ENCODE data around the gene OSBPL7.

Gene OSBPL7, protein sequence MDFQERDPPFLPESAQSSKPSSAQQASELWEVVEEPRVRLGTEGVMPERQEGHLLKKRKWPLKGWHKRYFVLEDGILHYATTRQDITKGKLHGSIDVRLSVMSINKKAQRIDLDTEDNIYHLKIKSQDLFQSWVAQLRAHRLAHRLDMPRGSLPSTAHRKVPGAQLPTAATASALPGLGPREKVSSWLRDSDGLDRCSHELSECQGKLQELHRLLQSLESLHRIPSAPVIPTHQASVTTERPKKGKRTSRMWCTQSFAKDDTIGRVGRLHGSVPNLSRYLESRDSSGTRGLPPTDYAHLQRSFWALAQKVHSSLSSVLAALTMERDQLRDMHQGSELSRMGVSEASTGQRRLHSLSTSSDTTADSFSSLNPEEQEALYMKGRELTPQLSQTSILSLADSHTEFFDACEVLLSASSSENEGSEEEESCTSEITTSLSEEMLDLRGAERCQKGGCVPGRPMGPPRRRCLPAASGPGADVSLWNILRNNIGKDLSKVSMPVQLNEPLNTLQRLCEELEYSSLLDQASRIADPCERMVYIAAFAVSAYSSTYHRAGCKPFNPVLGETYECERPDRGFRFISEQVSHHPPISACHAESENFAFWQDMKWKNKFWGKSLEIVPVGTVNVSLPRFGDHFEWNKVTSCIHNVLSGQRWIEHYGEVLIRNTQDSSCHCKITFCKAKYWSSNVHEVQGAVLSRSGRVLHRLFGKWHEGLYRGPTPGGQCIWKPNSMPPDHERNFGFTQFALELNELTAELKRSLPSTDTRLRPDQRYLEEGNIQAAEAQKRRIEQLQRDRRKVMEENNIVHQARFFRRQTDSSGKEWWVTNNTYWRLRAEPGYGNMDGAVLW

DNA sequence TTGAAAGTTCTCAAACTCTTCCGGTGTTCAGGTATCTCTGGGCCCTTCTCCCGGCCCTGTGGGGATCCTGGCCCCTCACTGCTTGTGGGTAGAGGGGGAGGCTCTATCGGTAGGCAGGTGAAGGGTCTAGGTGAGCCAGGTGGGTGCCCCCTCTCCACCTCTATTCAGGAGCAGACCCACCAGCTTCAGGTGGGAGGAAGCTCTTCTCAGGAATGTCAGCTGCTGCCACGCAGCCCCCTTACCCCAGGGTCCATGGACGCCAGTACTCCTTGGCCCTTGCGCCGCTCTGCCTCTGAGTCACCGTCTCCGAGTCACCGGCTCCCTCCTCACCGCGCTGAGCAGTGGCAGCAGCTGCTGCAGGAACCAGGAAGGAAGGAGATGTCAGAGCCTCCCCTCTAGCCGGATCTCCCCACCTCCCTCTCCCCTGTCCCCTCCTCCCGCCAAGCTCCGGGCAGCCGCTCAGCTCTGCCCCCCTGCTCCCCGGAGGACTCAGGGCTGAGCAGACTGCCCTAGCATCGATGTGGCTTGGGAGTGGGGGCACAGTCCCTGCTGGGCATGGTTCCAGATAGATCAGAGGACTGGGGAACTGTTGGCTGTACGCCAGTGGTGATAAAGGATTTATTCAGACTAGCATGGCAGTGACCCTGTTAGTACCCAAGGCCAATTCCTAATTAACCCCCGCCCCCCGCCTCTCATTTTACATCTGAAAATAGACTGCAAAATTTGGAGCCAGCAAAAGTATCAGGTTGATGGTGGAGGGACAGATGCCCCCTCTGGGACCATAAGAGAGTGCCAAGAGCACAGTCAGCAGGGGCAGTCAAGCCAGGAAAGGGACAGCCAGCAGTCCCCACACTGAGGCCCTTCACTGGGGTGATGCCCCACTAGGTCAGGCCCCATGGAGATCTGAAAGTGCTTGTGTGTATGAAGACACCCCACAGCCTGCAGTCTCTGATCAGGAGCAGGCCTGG, at the start of gene OSBPL7:
Gene OSBPL7, minus strand, starts transcription at position 371 of the 968 bp plus-strand sequence. CDS start 1,516 bp downstream, outside the sequence.
- peak; percentile 96 for ATAC-seq
- DNase-seq, result peak; percentile 80

DNA sequence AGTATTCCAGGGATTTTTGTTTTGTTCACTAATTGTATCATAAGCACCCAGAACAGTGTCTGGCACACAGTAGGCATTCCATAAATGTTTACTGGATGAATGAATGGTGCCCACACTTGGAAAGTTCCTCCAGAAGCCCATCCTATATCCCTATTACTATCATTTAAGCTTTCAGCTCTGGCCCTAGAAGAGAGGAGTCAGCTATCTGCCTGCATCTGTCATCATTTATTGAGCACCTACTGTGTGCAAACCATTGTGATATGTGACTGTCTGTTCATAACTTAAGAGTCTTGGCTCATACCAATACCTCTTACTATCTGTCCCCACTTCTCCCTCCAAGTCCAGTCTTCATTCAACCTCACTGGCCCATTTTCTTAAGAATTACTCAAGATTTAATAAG, 49.5 kb upstream of the OSBPL7 start:
- DNase-seq (no peak), ATAC-seq (no peak)

DNA sequence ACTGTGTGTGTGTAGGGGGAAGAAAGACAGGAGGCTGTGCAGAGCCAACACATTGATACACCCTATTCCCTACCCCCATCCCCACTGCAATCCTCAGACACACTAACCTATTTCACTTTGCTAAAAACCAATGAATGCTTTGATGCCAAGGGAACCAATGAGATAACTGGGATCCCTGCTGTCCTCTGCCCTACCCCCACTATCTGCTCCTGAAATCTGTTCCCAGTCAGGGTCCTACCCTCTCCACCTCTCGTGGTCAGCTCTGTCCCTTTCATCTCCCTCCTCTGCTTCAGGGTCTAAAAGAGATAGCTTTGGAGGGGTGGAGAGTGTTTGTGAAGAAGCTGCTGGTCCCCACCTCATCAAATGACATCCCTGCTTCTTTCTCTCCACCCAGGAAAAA, 48.5 kb upstream of the OSBPL7 start:
- ATAC-seq (no peak), DNase-seq (no peak)

DNA sequence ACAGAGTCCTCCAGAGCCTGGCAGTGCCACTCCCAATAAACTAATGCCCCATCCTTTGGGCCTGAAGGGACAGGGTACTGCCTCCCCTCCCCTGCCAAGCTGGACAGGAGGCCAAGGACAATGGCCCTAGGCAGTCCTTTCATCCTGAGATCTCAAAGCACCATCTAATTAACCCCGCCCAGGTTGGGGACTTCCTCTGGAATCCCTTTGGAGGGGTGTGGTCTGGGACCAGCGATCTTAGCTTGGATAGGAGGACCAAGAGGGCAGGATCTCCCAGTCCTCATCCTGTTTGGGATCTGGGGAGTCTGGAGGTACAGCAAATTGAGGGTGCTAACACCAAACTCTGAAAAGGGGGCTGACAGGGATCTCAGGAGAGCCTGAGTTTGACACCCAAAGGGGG, 47.5 kb upstream of the OSBPL7 start:
- ATAC-seq (no peak), DNase-seq (no peak)

DNA sequence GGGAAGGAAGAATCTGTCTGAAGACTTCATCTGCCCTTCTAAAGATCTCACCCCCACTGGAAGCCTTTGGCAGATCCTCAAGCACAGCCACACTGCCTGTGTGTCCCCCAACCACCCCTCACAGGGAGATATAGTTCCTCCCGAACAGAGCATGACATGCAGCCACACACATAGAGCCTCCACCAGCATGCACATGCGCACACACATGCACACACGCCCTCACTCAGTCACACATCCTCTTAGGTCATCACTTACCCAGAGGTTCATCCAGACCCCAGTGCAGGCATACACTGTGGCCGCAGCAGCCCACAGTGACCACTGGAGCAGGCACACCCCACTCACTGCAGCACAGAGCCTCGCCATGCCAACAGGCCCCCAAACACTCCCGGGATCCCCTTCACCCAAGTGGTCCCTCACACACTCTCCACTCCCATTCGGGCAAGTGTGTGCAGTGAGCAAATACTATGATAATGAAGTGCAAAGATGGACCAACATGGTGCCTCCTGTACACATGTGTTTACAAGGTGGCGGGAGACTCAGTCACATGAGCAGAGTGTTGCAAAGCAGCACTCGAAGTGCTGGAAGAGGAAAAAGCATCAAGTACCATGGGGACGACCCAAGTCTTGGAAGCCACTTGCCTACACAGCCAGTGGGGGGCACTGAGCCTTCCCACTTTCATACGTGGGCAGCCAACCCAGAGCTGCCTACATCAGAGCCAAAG, 46.4 kb upstream of the OSBPL7 start:
- DNase-seq (no peak), ATAC-seq (no peak)

DNA sequence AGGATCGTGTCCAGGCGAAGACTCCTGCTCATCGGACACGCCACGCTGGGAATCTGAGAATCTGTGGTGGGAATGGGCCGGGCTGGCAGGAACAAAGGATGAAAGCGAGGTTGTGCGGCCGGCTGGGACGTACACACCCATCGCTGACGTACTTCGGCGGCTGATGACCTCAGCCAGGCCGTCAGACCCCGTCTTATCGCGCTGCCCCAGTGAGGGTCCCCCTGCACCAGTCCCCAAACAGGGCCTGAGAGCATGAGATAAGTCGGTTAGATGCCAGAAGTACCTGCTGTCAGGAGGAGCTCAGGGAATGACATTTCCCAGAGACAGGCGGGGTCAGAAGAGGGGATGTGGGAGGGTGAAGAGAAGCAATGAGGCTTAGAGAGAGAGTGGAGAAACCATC, 45.3 kb upstream of the OSBPL7 start:
- no peak for DNase-seq
- ATAC-seq, result no peak

DNA sequence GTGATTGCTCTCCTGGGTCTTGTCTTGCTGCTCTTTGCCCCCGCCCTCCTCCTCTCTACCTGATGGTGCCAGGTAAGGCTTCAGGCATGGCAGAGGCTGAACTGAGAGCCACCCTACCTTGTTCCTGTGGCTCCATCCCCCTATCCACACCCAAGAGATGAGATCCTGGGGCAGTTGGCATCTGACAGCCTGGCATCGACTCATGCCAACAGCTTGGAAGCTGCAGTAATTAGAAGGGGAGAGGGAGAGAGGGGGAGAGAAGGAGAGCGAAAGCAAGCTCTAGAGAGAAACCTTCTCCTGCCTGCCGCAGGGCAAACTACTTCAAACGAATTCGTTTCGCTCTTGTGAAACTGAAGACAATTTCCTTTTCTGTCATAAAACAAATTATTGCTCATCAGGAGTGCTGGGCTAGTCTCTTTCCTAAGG, 43.2 kb upstream of the OSBPL7 start:
- DNase-seq, result no peak

DNA sequence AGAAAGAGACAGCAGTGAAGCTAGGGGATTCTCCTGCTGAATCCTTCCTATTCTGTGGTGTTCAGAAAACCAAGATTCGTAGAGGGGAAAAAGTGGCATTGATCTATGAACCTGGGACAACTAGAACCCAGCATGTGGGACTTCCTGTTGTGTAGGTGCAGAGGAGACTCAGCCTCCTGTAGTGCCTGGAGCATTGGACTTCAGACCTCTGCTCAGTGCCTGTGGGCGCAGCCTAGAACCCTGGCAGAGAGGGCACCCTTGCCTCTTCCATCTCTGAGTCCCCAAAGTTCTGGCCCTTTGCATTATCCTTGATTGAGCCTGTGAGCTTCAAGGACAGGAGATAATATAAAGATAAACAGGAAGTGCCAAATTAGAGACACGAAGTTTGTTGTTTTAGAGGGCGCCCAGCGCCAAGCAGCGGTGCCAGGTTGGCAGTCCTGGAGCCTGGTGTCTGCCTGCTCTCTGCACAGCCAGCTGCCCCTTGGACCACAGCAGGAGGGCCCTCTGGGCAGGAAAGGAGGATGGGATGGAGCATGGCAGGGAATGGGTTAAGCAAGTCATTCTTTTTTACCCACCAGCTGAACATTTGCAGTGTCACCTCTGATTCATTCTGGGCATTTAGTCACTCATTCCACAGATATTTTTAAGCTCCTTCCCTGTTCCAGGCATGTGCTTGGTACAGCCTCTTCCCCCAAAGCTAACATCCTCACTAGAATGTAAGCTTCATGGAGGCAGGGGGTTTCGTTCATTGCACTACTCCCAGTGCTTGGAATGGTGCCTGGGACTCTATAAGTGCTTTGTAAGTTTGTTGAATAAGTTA, 41.2 kb upstream of the OSBPL7 start:
- ATAC-seq (no peak), DNase-seq (no peak)

More for the DNA sequence above, 43.2 kb upstream of the OSBPL7 start:
- ATAC-seq, result peak; percentile 24

DNA sequence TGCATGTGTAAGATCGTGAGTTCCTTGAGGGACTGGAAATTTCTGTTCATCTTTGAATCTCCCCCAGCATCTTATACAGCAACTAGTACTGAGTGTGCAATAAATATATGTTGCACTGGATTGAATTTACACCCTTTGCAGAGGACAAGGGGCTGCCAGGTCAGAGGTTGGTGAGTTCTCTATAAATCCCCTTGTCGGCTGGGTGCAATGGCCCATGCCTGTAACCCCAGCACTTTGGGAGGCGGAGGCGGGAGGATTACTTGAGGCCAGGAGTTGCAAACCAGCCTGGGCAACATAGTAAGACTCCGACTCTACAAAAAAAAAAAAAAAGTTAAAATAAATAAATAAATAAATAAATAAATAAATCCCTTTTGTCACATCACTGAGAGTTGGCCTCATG, 38.8 kb upstream of the OSBPL7 start:
- no peak for ATAC-seq
- no peak for DNase-seq

DNA sequence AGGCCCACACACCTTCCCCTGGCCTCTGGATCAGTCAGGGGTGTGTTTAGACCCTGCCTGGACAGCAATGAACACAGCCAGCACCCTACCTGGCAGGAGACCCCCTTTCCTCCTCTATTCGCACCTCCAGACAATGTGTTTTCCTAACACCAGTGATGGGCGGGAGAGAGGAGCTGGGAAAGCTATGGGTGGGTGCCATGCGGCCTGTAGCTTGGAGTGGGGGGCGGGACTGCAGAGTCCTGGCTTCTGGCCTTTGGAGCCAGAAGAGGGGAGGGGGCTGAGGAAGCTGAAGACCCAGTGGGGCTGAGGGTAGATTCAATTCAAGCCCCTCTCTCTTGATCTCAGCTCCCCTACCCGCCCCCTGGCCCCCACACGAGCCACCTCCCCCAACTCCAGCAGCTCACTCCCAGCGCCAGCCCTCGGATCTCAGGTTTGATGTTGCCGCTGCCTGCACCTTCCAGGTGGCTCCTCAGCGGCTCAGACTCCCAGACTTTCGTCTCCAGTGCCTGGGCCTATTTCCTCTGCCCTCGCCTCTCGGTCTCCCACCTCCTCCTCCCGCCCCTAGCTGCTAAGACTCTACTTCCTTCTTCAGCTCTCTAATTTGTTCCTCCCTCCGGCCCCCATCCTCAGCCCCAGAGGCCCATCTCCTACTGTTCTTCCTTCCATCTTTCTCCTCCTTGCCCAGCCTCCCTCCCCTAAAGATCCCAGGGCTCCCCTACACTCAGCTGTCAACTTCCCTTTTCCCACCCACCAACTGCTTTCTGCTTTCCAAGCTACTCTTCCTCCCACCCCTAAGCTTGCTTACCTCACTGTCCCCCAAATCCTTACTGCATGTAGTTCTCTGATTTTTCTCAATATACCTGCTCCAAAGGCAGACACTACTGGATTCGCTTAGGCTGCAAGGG, 36.2 kb upstream of the OSBPL7 start:
- ATAC-seq (no peak), DNase-seq (no peak)

DNA sequence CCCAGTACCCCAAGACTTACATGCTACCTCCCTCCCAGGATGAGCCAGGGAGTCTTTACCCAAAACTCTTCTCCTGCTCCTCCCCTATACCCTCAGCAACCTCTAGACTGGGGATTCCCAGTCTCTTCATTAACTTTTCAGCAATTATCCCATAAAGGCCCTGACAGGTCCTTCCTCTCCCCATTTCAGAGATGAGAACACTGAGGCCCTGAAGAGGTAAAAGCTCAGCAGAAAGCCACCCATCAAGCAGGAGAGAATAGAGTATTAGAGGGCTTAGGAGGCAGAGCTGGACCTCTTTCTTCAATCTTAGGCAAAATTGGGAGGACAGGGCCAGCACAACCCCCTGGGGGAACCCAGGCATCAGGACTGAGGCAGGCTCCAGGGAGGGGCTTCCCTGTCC, 35.2 kb upstream of the OSBPL7 start:
- ATAC-seq (no peak), DNase-seq (no peak)

DNA sequence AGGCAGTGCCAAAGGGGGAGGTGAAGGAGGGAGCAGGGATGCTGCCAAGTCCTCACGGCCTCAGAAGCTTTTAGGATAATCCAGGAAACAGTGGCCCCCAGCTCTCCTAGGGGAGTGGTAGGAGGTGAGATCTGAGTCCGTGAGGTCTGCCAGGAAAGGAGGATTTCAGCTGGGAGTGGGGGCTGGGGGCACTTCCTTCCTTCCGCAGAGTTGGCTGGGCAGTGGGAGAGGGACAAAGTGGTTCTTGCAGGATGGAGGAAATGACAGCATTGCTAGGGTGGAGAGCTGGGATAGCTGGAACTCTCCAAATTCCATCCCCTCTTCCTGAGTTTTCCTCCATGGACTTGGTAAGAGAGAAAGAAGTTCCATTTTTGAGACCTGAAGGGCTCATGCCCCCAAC, 34.1 kb upstream of the OSBPL7 start:
- DNase-seq (no peak), ATAC-seq (no peak)

DNA sequence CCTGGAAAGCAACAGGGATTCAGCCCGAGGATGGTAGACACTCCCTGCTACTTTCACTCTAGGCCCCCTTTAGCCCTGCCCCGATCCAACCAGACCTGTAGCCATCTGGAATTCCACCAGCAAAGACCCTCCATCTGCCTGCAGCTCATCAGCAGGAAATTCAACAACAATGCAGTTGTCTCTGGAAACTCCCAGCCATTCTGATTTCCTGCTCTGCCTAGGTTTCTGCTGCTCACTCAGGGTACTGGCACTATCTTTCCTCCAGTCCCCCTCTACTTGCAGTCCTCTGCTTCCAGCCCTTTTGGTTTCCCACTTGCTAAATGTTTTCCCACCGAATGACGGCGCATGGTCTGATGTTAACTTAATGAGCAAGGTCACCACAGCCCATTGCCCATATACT, 32.0 kb upstream of the OSBPL7 start:
- DNase-seq (no peak), ATAC-seq (no peak)

DNA sequence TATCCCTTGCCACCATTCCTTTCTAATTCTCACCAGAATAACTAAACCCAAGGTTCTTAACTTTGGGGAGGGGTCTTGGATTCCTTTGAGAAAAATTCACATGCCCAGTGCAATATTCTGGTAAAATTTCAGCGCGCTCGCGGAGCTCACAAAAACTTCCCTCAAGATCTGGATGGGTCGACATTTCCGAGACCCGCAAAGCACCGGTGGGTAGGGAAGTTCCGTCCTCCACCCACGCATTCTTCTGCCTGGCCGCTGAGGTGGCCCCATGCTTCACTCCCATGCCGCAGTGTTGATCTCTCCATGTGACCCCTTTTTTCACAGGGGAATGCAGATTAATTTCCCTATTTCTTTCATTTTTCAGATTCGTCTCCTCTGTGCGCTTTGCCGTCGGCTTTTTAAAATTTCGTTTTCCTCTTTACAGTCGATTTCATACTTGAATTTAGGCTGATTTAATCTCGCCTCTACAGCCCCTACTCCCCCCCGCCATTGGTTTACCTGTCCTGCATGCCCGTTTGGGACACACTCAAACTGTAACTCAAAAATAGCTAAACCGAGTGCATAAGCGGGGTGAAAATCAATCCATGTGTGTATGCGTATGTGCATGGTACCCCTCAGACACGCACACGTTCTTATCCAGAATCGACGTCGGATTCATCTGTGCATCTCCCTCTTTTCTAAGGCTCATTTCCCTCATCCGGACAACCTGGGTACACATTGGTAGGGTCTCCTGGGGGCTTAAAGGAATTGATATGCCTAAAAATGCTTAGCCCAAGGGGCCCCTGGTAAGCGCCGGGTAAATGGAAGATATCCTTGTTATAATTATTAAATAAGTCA, 30.7 kb upstream of the OSBPL7 start:
- ATAC-seq (no peak), DNase-seq (no peak)

DNA sequence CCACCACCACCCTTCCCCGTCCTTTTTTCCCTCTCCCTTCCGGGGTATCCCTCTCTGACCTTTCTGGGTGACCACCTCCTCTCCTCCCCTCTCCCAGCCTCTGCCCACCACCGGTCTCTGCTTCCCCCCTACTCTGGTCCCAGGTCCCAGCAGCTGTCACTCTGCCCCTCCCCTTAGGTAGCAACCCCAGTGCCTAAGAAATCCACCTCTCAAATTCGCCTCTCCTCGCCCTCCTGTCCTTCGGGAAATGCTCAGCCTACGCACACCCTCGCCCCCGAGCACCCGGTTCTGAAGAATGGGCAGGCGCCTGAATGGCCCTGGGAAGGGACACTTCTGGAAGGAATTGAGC, 30.1 kb upstream of the OSBPL7 start:
- DNase-seq, result no peak
- no peak for ATAC-seq

DNA sequence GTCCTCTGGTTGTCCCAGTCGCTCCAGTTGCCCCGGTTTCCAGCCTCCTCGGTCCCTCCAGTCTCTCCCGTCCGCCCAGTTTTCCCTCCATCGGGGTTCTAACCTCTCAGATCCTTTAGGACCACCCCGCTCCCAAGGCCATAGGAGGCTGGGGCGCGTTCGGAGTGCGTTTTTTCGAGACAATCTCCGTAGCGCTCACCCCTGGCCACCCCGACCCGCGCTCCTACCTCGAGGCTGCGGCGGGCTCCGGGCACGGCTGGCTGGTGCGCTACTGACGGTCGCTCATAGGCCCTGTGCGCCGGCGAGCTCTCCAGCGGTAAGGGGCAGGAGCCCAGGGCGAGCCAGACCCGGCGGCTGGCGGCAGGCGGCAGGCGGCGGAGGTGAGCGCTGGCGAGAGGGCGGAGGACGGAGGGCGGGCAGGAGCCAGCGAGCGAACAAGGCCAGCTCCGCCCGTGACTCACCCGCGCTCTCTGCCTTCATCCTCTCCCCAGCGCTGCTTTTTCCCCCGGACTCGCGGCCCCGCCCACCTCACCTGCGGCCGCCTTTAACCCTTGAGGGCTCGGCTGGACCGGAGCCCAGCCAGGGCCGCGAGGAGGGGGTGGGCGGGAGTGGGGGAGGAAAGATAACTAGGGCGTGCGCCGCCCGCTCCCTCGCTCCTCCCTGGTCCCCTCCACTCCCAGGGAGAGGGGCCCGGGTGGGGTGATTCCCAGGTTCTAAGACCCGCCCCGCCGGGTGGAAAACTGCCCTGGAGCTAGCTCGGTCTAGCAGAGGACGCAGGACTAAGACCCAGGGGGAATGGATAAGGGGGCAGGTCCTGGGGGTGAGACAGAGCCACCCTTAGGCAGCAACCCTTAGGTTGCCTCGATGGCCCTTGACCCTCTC, 29.3 kb upstream of the OSBPL7 start, which contains the start of gene SP6:
Gene SP6, minus strand, starts transcription at position 472 of the 882 bp plus-strand sequence. CDS start 2,734 bp downstream, outside the sequence.
- DNase-seq (peak; percentile 77), ATAC-seq (peak; percentile 89)

DNA sequence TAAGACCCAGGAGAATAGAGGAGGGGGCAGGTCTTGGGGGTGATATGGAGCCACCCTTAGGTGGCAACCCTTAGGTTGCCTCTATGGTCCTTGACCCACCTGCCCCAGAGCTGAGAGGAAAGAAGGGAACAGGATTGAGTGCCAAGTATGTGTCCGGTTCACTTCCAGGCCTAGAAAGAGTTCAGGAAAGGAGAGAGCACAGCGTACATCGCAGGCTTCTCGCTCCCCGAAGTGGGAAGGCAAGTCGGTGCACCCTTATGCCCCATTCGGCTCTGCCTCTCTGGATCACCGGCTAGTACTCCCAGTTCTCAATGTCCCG, 28.7 kb upstream of the OSBPL7 start:
- DNase-seq, result no peak
- ATAC-seq, result no peak

DNA sequence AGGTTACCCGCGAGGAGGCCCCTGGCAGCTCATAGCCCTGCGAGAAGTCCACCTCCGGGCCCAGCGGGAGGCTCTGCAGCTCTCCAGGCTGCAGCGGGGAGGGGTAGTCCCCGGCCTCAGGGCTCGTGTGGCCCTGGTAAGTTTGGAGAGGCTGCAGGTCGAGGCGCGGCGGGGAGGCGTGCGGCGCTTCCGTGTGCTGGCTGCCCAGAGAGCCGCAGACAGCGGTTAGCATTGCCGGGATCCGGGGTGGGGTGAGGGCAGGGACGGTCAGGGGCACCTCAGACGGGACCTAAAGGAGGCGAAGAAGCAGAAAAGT, 26.6 kb upstream of the OSBPL7 start:
- ATAC-seq, result no peak
- DNase-seq, result no peak
